Esophagus squamous epithelium (tissue), 5 donors: ENCODE data around the gene APOL4. TPM values are rescaled to one million over a fixed set of nuclear protein-coding genes. Genes with fewer than 3 reads are reported as not detected.

ENCODE experiments used
- DNase-seq: peaks from one replicate; lab custom pipeline; 2025; lab: John Stamatoyannopoulos, UW
- H3K27ac ChIP-seq, 4 donors: fragments of 200-600 bp; sonication (generic); one replicate each; pipeline ENCODE4 v1.5.1; 2016 to 2019; ENCODE audit warnings: mild to moderate bottlenecking in 1 of 4
- H3K27me3 ChIP-seq, 4 donors: fragments of 200-600 bp; sonication (generic); 1 replicate in 3 of 4; 2 replicates in 1 of 4; pipeline versions ENCODE4 v1.5.1 to v1.6.0; 2017 to 2021; ENCODE audit warnings: antibody characterized with exemption in 1 of 4
- H3K36me3 ChIP-seq, 3 donors: fragments of 200-600 bp; sonication (generic); one replicate each; pipeline ENCODE4 v1.5.1; 2016 to 2019
- H3K4me1 ChIP-seq, 3 donors: fragments of 200-600 bp; sonication (generic); one replicate each; pipeline ENCODE4 v1.5.1; 2017 to 2019
- H3K4me3 ChIP-seq, 4 donors: fragments of 200-600 bp; sonication (generic); 1 replicate in 3 of 4; 2 replicates in 1 of 4; pipeline ENCODE4 v1.5.1; 2016 to 2019; ENCODE audit warnings: mild to moderate bottlenecking in 2 of 4, moderate library complexity in 1 of 4
- H3K9me3 ChIP-seq, 3 donors: fragments of 200-600 bp; sonication (generic); one replicate each; pipeline ENCODE4 v1.5.1; 2016 to 2019
- POLR2A ChIP-seq, 4 donors: fragments of 450-650 bp; IDR thresholded peaks; one replicate each; pipeline ENCODE4 v1.6.1; 2017; ENCODE audit warnings: antibody characterized with exemption in 4 of 4, mild to moderate bottlenecking in 4 of 4, moderate library complexity in 3 of 4
- WGBS, 2 donors: methylation state at CpG; one replicate each; pipeline ENCODE4 v1.1.5; 2018; 5-methylcytosine and 5-hydroxymethylcytosine counted together
- intact Hi-C: fragments of 100-400 bp; cut with DNase I; formaldehyde crosslinking; loops from one replicate; pipeline ENCODE4 v1.15.0; 2022
- total RNA-seq, 4 donors: library from RNA; depleted of rRNA; stranded (reverse); fragments of >200 nt; gene quantifications; one replicate each; pipeline ENCODE4 v1.1.0, GENCODE V29; 2016
- TF ChIP-seq, protein P1 (sequence below), 6 experiments: fragments of 450-650 bp in 4 of 6; fragments of 200-600 bp in 2 of 6; sonication (generic) in 2 of 6; IDR thresholded peaks; one replicate each; pipeline ENCODE4 v1.5.1; 2016 to 2019; ENCODE audit warnings: antibody characterized with exemption in 6 of 6, mild to moderate bottlenecking in 4 of 6, moderate library complexity in 4 of 6
- donor health status: DM: yes; HTN: yes; CAD: no.

Gene APOL4
- total RNA-seq, 4 donors from 2014 or later, result 0.45 to 10.3 (median 2.1) TPM

DNA sequence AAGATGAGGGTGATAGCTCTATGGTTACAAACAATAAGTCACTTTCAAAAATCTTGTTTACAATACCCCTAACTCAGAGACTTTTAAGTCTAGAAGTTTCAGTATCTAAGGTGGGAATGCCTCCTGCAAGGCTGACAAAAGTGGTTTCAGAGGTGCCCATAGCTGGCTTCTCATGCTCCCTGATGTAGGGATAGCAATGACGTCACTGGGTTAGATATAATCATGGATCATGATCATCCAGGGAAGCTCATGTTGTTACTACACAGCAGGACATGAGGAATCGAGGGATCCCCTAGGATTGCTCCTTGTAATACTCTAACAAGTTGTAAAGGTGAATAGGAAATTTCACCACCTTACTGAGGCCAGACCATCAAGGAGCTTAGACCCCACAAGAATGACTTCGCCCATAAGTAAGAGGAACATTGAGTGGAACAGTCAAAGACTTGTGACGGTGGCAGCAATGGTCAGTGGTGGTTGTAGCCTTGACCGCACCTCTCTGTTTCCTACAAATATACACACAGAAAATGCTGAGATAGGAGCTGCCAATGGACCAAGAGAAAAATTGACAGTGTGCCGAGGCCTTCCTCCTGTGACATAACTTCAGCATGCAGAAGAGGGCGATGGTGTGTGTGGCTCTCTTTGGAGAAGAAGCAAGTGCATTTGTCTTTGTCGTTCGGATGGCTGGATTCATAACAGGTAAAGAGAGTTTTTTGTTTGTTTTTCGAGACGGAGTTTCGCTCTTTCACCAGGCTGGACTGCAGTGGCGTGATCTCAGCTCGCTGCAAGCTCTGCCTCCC lies 15.6 kb downstream of the APOL4 start:
- DNase-seq, result no peak
- Histone ChIP-seq H3K4me1 (peaks cover 0 to 10% (median 4%) of the 10 kb centered on the region in 3 donors), H3K36me3 (no peaks in the 10 kb centered on the region), H3K9me3 (no peaks in the 10 kb centered on the region), H3K27ac (no peak overlapping the region), H3K4me3 (no peak overlapping the region), H3K27me3 (no peaks in the 10 kb centered on the region)
- intact Hi-C loops, result no loop called here
- no peak for TF ChIP-seq POLR2A (IDR thresholded peaks at IDR 0.05)
- TF ChIP-seq, protein P1, sequence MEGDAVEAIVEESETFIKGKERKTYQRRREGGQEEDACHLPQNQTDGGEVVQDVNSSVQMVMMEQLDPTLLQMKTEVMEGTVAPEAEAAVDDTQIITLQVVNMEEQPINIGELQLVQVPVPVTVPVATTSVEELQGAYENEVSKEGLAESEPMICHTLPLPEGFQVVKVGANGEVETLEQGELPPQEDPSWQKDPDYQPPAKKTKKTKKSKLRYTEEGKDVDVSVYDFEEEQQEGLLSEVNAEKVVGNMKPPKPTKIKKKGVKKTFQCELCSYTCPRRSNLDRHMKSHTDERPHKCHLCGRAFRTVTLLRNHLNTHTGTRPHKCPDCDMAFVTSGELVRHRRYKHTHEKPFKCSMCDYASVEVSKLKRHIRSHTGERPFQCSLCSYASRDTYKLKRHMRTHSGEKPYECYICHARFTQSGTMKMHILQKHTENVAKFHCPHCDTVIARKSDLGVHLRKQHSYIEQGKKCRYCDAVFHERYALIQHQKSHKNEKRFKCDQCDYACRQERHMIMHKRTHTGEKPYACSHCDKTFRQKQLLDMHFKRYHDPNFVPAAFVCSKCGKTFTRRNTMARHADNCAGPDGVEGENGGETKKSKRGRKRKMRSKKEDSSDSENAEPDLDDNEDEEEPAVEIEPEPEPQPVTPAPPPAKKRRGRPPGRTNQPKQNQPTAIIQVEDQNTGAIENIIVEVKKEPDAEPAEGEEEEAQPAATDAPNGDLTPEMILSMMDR (IDR thresholded peaks at IDR 0.05), result no peak
- WGBS, 2 donors, result 72 to 80% methylated on average over 14 of the region's 14 CpGs

DNA sequence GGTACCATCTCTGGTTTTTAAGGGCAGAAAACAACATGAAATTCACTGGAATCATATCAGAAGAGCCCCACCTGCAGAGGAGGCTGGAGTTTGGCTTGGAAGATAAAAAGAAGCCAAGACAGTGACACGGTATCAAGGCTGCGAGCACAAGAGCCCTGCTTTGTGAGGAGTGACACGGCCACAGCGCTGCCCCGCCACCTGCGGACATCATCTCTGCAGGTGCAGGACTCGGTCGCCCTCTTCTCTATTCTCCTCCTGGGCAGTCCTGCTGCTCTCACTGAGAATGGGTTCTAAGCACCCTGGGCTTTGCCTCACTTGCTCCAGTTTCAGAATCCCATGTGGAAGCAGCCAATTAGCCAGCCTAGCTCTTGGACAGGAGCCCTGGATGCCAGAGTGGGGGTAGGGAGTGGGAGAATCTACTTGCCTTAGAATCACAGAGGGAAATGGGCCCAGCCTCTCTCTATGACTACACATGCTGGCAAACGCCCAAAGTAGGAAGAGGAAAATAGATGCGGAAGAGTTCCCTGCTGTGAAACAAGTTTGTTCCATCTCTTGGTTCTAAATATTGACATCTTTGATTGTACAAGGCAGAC lies 17.1 kb downstream of the APOL4 start:
- no peak for TF ChIP-seq POLR2A (IDR thresholded peaks at IDR 0.05)
- TF ChIP-seq, protein P1 (IDR thresholded peaks at IDR 0.05), result no peak
- intact Hi-C loops, result loop anchor here (5.0 kb wide), 1 partner anchor 37 kb away; no protein-coding TSS in a partner anchor
- no peak for DNase-seq
- no peak overlapping the region for H3K4me3 ChIP-seq
- no peaks in the 10 kb centered on the region for H3K27me3 ChIP-seq
- no peaks in the 10 kb centered on the region for H3K36me3 ChIP-seq
- H3K4me1 ChIP-seq, result peaks cover 0 to 14% (median 4%) of the 10 kb centered on the region in 3 donors
- WGBS, 2 donors, result 71 to 84% methylated on average over 9 to 10 of the region's 10 CpGs
- H3K9me3 ChIP-seq, result no peaks in the 10 kb centered on the region
- H3K27ac ChIP-seq, result no peak overlapping the region

DNA sequence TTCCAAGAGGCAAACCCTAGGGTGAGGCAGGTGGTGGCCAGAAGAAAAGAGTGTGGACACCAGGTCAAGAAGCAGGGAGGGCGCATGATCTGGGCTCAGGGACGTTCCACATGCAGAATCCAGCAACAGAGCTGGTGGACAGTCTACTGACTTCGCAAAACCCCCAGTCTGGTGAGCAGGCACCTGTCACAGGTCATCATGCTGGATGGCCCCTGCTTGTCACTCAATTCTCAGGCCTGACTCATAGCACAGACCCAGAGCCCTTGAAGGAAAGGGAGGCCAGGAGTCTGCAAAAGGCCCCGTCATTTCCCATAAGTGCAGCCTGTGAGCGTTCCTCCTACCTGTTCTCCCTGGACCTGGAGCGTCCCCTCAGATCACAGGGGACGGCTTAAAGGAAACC lies 18.2 kb downstream of the APOL4 start:
- H3K4me1 ChIP-seq, result peaks cover 0 to 14% (median 4%) of the 10 kb centered on the region in 3 donors
- intact Hi-C loops, result loop anchor here (5.0 kb wide), 1 partner anchor 36 kb away; no protein-coding TSS in a partner anchor
- H3K27ac ChIP-seq, result no peak overlapping the region
- H3K36me3 ChIP-seq, result no peaks in the 10 kb centered on the region
- TF ChIP-seq, protein P1 (IDR thresholded peaks at IDR 0.05), result no peak
- no peak for TF ChIP-seq POLR2A (IDR thresholded peaks at IDR 0.05)
- no peaks in the 10 kb centered on the region for H3K9me3 ChIP-seq
- no peak for DNase-seq
- H3K4me3 ChIP-seq, result no peak overlapping the region
- 90 to 100% methylated on average over 1 to 3 of the region's 7 CpGs for WGBS, 2 donors
- no peaks in the 10 kb centered on the region for H3K27me3 ChIP-seq

DNA sequence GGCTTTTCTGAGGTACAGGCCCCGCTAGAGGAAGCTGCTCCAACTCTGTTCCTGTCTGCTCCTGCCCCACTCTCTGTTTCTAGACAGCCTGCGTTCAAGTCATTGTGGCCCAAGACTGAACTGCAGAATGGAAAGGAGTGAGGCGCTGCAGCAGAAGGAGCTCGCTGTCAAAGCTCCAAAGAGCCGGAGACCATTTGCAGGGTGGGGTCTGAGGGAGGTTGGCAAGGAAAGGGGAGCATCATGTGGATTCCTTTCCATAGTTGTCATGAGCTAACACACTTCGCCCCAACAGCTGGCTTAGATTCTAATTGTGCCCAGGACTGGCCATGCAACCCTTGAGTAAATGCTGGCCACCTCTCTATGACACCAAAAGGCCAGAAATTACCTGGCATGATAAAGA lies 18.8 kb downstream of the APOL4 start:
- intact Hi-C loops, result loop anchor here (5.0 kb wide), 1 partner anchor 36 kb away; no protein-coding TSS in a partner anchor
- Histone ChIP-seq H3K9me3 (no peaks in the 10 kb centered on the region), H3K4me1 (peaks cover 0 to 14% (median 4%) of the 10 kb centered on the region in 3 donors), H3K36me3 (no peaks in the 10 kb centered on the region), H3K27ac (no peak overlapping the region), H3K4me3 (no peak overlapping the region), H3K27me3 (no peaks in the 10 kb centered on the region)
- no peak for TF ChIP-seq POLR2A (IDR thresholded peaks at IDR 0.05)
- TF ChIP-seq, protein P1 (IDR thresholded peaks at IDR 0.05), result no peak
- no peak for DNase-seq
- WGBS, 2 donors, result 84 to 95% methylated on average over 3 to 5 of the region's 6 CpGs

DNA sequence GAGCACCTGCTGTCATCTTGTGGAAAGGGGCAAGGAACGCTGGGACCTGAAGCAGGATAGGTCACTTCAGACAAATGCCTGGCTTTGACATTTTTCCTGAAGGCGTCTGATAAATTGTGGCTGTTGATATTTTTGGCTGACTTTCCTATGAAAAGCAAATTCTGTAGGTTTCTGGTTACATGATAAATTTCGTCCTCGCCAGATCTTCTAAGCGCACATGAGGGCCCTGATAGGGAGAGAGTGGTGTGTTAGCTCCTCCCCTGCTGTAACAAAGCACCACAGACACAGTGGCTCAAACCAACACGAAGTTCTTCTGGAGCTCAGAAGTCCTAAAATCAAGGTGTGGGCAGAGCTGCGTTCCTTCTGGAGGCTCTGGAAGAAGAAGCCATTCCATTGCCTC lies 19.6 kb downstream of the APOL4 start:
- DNase-seq, result no peak
- intact Hi-C loops, result loop anchor here (5.0 kb wide), 1 partner anchor 35 kb away; no protein-coding TSS in a partner anchor
- TF ChIP-seq POLR2A (IDR thresholded peaks at IDR 0.05), result no peak
- TF ChIP-seq, protein P1 (IDR thresholded peaks at IDR 0.05), result no peak
- Histone ChIP-seq H3K27ac (no peak overlapping the region), H3K9me3 (no peaks in the 10 kb centered on the region), H3K4me1 (peaks cover 0 to 14% (median 4%) of the 10 kb centered on the region in 3 donors), H3K36me3 (no peaks in the 10 kb centered on the region), H3K4me3 (no peak overlapping the region), H3K27me3 (no peaks in the 10 kb centered on the region)
- 72 to 78% methylated on average over 7 of the region's 7 CpGs for WGBS, 2 donors
